Posterior vena cava (tissue), 2 donors: Measurements from ENCODE around the gene PTHLH. TPM values are rescaled to one million over a fixed set of nuclear protein-coding genes. Genes with fewer than 3 reads are reported as not detected.

Source experiments
- DNase-seq: peaks from one replicate; pipeline ENCODE4 v3.0.0-alpha.2; 2020; ENCODE audit warnings: low spot score
- intact Hi-C, 2 donors: fragments of 100-400 bp; cut with DNase I; formaldehyde crosslinking; loops; one replicate each; pipeline versions ENCODE4 v1.14.1 to v1.14.2; 2022 to 2023
- total RNA-seq, 2 donors: library from RNA; stranded (reverse); fragmentation: NEBNext Ultra II Directional; extraction: Animal tissue kit (Norgen Biotek cat#: 25700); gene quantifications; one replicate each; pipeline ENCODE4 v1.2.1, GENCODE V29; 2021
- donor health status: DM: yes; HTN: yes; CAD: no.
- donor health status: DM: yes; HTN: yes; CAD: no.

PTHLH gene
- total RNA-seq, 2 donors from 2014 or later, result 1.8 to 2.1 TPM

- DNase-seq, result no peak
- intact Hi-C loops, result no loop called here
Measured at GRCh38 chr12:27952510-27952909, 20.0 kb downstream of the PTHLH start.

GRCh38 chr12:27951898-27952297 lies 20.6 kb downstream of the PTHLH start:
- intact Hi-C loops, result no loop called here
- no peak for DNase-seq

- DNase-seq, result no peak
- intact Hi-C loops, result no loop called here
Measured at GRCh38 chr12:27946421-27946820, 26.1 kb downstream of the PTHLH start.

- intact Hi-C loops, result no loop called here
- DNase-seq, result peak; percentile 90
Measured at GRCh38 chr12:27940756-27941402, 31.7 kb downstream of the PTHLH start.

GRCh38 chr12:27940245-27940644 lies 32.3 kb downstream of the PTHLH start:
- no peak for DNase-seq
- intact Hi-C loops, result no loop called here

GRCh38 chr12:27937768-27938167 lies 34.8 kb downstream of the PTHLH start:
- no peak for DNase-seq
- intact Hi-C loops, result no loop called here

GRCh38 chr12:27936196-27936595 lies 36.3 kb downstream of the PTHLH start:
- DNase-seq, result no peak
- intact Hi-C loops, result no loop called here

GRCh38 chr12:27934276-27934675 lies 38.3 kb downstream of the PTHLH start:
- DNase-seq, result no peak
- intact Hi-C loops, result no loop called here

- intact Hi-C loops, result no loop called here
- DNase-seq, result no peak
Measured at GRCh38 chr12:27931390-27931789, 41.1 kb downstream of the PTHLH start.

GRCh38 chr12:27927347-27927746 lies 45.2 kb downstream of the PTHLH start:
- DNase-seq, result no peak
- intact Hi-C loops, result no loop called here

- no peak for DNase-seq
- intact Hi-C loops, result no loop called here
Measured at GRCh38 chr12:27924350-27925135, 48.0 kb downstream of the PTHLH start.

- DNase-seq, result no peak
- intact Hi-C loops, result no loop called here
Measured at GRCh38 chr12:27922531-27923139, 49.9 kb downstream of the PTHLH start.

GRCh38 chr12:27919671-27920235 lies 52.8 kb downstream of the PTHLH start:
- intact Hi-C loops, result no loop called here

GRCh38 chr12:27915536-27915935 lies 57.0 kb downstream of the PTHLH start:
- no peak for DNase-seq
- intact Hi-C loops, result no loop called here

More at GRCh38 chr12:27919671-27920235, 52.8 kb downstream of the PTHLH start:
- no peak for DNase-seq

- intact Hi-C loops, result no loop called here
- DNase-seq, result no peak
Measured at GRCh38 chr12:27915021-27915420, 57.5 kb downstream of the PTHLH start.

- DNase-seq, result no peak
- intact Hi-C loops, result no loop called here
Measured at GRCh38 chr12:27913999-27914614, 58.4 kb downstream of the PTHLH start.

GRCh38 chr12:27911397-27911796 lies 61.1 kb downstream of the PTHLH start:
- DNase-seq, result no peak
- intact Hi-C loops, result no loop called here
